T-helper 22 cell (primary cell): Measurements from ENCODE around the gene CAPSL.
"Not testable (repeated sequence)": the region's sequence is repeated elsewhere in the genome, so short reads cannot be mapped to it uniquely, and the experiment has no call there.

Experiments
- DNase-seq: peaks from one replicate; pipeline ENCODE4 v3.0.0-alpha.2; 2020; ENCODE audit warnings: low read depth

Gene CAPSL

GRCh38 chr5:35904443-35905132 is 33.8 kb downstream of the CAPSL start:
- DNase-seq, result no peak

- no peak for DNase-seq
Observed at GRCh38 chr5:35903631-35904203, 34.7 kb downstream of the CAPSL start.

GRCh38 chr5:35902046-35902672 is 36.3 kb downstream of the CAPSL start:
- peak; percentile 13 for DNase-seq

- no peak for DNase-seq
Observed at GRCh38 chr5:35900972-35901695, 37.3 kb downstream of the CAPSL start.

GRCh38 chr5:35899800-35900199 is 38.6 kb downstream of the CAPSL start:
- DNase-seq, result no peak

GRCh38 chr5:35898952-35899660 is 39.3 kb downstream of the CAPSL start:
- no peak for DNase-seq

GRCh38 chr5:35894131-35894530 is 44.3 kb downstream of the CAPSL start:
- no peak for DNase-seq

- not testable (repeated sequence) for DNase-seq
Observed at GRCh38 chr5:35892799-35893198, 45.6 kb downstream of the CAPSL start.

GRCh38 chr5:35890021-35891020 is 48.1 kb downstream of the CAPSL start:
- no peak for DNase-seq

- DNase-seq, result no peak
Observed at GRCh38 chr5:35887321-35888100, 50.9 kb downstream of the CAPSL start.

- DNase-seq, result no peak
Observed at GRCh38 chr5:35886381-35886780, 52.0 kb downstream of the CAPSL start.

- no peak for DNase-seq
Observed at GRCh38 chr5:35884773-35885172, 53.6 kb downstream of the CAPSL start.

GRCh38 chr5:35884191-35884769 is 54.1 kb downstream of the CAPSL start:
- no peak for DNase-seq

GRCh38 chr5:35881758-35882157 is 56.7 kb downstream of the CAPSL start:
- DNase-seq, result no peak

GRCh38 chr5:35880156-35880555 is 58.3 kb downstream of the CAPSL start:
- no peak for DNase-seq

GRCh38 chr5:35879649-35880048 is 58.8 kb downstream of the CAPSL start:
- no peak for DNase-seq

GRCh38 chr5:35879096-35879495 is 59.3 kb downstream of the CAPSL start:
- no peak for DNase-seq

- DNase-seq, result no peak
Observed at GRCh38 chr5:35878079-35878478, 60.3 kb downstream of the CAPSL start.

- no peak for DNase-seq
Observed at GRCh38 chr5:35877655-35878054, 60.8 kb downstream of the CAPSL start.

GRCh38 chr5:35876922-35877321 is 61.5 kb downstream of the CAPSL start:
- no peak for DNase-seq
